T47D (cell line): ENCODE measurements around the gene RSAD1.

Experiments used
- DNase-seq, 2 experiments: peaks; one replicate each; pipeline versions ENCODE4 v3.0.0 to v3.0.0-alpha.2; 2011 to 2012; ENCODE audit warnings: low read depth in 1 of 2, low spot score in 1 of 2
- JUND ChIP-seq: IDR thresholded peaks from 2 replicates; pipeline ENCODE4 v1.6.1; 2012; ENCODE audit warnings: low read depth
- in situ Hi-C: cut with HindIII; loops from 2 replicates; pipeline ENCODE4 v1.10.0; 2016; ENCODE audit warnings: low sequenced_read_pairs, low pct_unique_long_range_greater_than_20kb

RSAD1 gene

GRCh38 chr17:50514936-50515702 lies 36.5 kb downstream of the RSAD1 start:
- TF ChIP-seq JUND, result no peak
- no peak for DNase-seq
- in situ Hi-C loops, result no loop called here

GRCh38 chr17:50517011-50517410 lies 38.4 kb downstream of the RSAD1 start:
- in situ Hi-C loops, result no loop called here
- DNase-seq, result no peak
- no peak for TF ChIP-seq JUND

- no peak for TF ChIP-seq JUND
- in situ Hi-C loops, result no loop called here
Observed at GRCh38 chr17:50517504-50518383, 39.1 kb downstream of the RSAD1 start.

GRCh38 chr17:50518384-50519023 lies 39.8 kb downstream of the RSAD1 start:
- DNase-seq, result no peak
- in situ Hi-C loops, result no loop called here
- TF ChIP-seq JUND, result no peak

More at GRCh38 chr17:50517504-50518383, 39.1 kb downstream of the RSAD1 start:
- DNase-seq, result no peak

GRCh38 chr17:50519141-50519834 lies 40.6 kb downstream of the RSAD1 start:
- DNase-seq, result no peak
- in situ Hi-C loops, result no loop called here
- no peak for TF ChIP-seq JUND

GRCh38 chr17:50520483-50520882 lies 41.8 kb downstream of the RSAD1 start:
- in situ Hi-C loops, result no loop called here
- no peak for TF ChIP-seq JUND
- no peak for DNase-seq

GRCh38 chr17:50521514-50521913 lies 42.9 kb downstream of the RSAD1 start:
- no peak for DNase-seq
- no peak for TF ChIP-seq JUND
- in situ Hi-C loops, result no loop called here

- in situ Hi-C loops, result no loop called here
- TF ChIP-seq JUND, result no peak
- DNase-seq, result no peak
Observed at GRCh38 chr17:50522766-50523165, 44.1 kb downstream of the RSAD1 start.

GRCh38 chr17:50523208-50523607 lies 44.5 kb downstream of the RSAD1 start:
- in situ Hi-C loops, result no loop called here
- no peak for TF ChIP-seq JUND
- peak in 1 of 2 experiments; percentile 80 for DNase-seq

- DNase-seq, result no peak
- in situ Hi-C loops, result no loop called here
- TF ChIP-seq JUND, result no peak
Observed at GRCh38 chr17:50524838-50525237, 46.2 kb downstream of the RSAD1 start.

GRCh38 chr17:50527155-50527762 lies 48.6 kb downstream of the RSAD1 start:
- TF ChIP-seq JUND, result no peak
- DNase-seq, result no peak
- in situ Hi-C loops, result no loop called here

- DNase-seq, result no peak
- TF ChIP-seq JUND, result no peak
- in situ Hi-C loops, result no loop called here
Observed at GRCh38 chr17:50527949-50528474, 49.4 kb downstream of the RSAD1 start.
